Neural cell (in vitro differentiated cells): Measurements from ENCODE around the gene KCTD10. TPM values are rescaled to one million over a fixed set of nuclear protein-coding genes. Genes with fewer than 3 reads are reported as not detected.

Experiments
- H2AFZ ChIP-seq: fragments of 200-600, 300-800 bp; sonication (generic), shearing (Covaris generic); 2 replicates; pipeline ENCODE4 v1.6.0; 2014; ENCODE audit warnings: low read depth, mild to moderate bottlenecking, antibody characterized with exemption, low read length, moderate library complexity
- H3F3A ChIP-seq: fragments of 200-600 bp; shearing (Covaris generic); 2 replicates; pipeline ENCODE4 v1.6.1; 2016; ENCODE audit warnings: mild to moderate bottlenecking, moderate library complexity, mixed read lengths, antibody characterized with exemption, low read length; ENCODE audit not compliant: insufficient read depth, poor library complexity, severe bottlenecking
- H3K27ac ChIP-seq: fragments of 200-600, 300-800 bp; sonication (generic), shearing (Covaris generic); 2 replicates; pipeline ENCODE4 v1.5.1; 2014; ENCODE audit warnings: mild to moderate bottlenecking, low read length, moderate library complexity
- H3K27me3 ChIP-seq: fragments of 300-800, 200-600 bp; sonication (generic), shearing (Covaris generic); 2 replicates; pipeline ENCODE4 v1.6.0; 2014; ENCODE audit warnings: mild to moderate bottlenecking, low read depth, low read length, moderate library complexity; ENCODE audit not compliant: insufficient read depth
- H3K36me3 ChIP-seq: fragments of 300-800, 200-600 bp; sonication (generic), shearing (Covaris generic); 2 replicates; pipeline ENCODE4 v1.5.1; 2014; ENCODE audit warnings: mild to moderate bottlenecking, antibody characterized with exemption, low read length, moderate library complexity; ENCODE audit not compliant: insufficient read depth
- H3K4me2 ChIP-seq: fragments of 300-800, 200-600 bp; sonication (generic), shearing (Covaris generic); 2 replicates; pipeline ENCODE4 v1.6.0; 2014; ENCODE audit warnings: mild to moderate bottlenecking, low read length
- H3K4me3 ChIP-seq: fragments of 300-800, 200-600 bp; sonication (generic), shearing (Covaris generic); 2 replicates; pipeline ENCODE4 v1.5.1; 2014; ENCODE audit warnings: mild to moderate bottlenecking, low read length, moderate library complexity
- H3K79me2 ChIP-seq: fragments of 200-600 bp; shearing (Covaris generic); replicated peaks from 2 replicates; pipeline ENCODE4 v1.6.0; 2014; ENCODE audit warnings: mild to moderate bottlenecking, low read length, moderate library complexity; ENCODE audit not compliant: insufficient read depth
- H3K9ac ChIP-seq: fragments of 300-800, 200-600 bp; sonication (generic), shearing (Covaris generic); 2 replicates; pipeline ENCODE4 v1.6.1; 2016; ENCODE audit warnings: mild to moderate bottlenecking, low read length, mixed read lengths
- H3K9me2 ChIP-seq: fragments of 200-600 bp; shearing (Covaris generic); 2 replicates; pipeline ENCODE4 v1.6.1; 2016; ENCODE audit warnings: mild to moderate bottlenecking, low read length, mixed read lengths; ENCODE audit not compliant: insufficient read depth
- H3K9me3 ChIP-seq: fragments of 200-600, 300-800 bp; sonication (generic), shearing (Covaris generic); 2 replicates; pipeline ENCODE4 v1.6.1; 2016; ENCODE audit warnings: mild to moderate bottlenecking, mixed run types, low read length, moderate library complexity, mixed read lengths
- H4K20me1 ChIP-seq: fragments of 200-600 bp; shearing (Covaris generic); 2 replicates; pipeline ENCODE4 v1.6.1; 2016; ENCODE audit warnings: mild to moderate bottlenecking, mixed run types; ENCODE audit not compliant: insufficient read depth
- EP300 ChIP-seq: fragments of 450-650 bp; conservative IDR thresholded peaks from 2 replicates; pipeline ENCODE4 v1.6.1; 2014; ENCODE audit warnings: antibody characterized with exemption, mild to moderate bottlenecking, moderate library complexity; ENCODE audit not compliant: poor library complexity, severe bottlenecking
- EZH2 ChIP-seq: fragments of 200-600, 300-800 bp; shearing (Covaris generic), sonication (generic); IDR thresholded peaks from 2 replicates; pipeline ENCODE4 v1.6.1; 2014; ENCODE audit warnings: antibody characterized with exemption, low read length, borderline replicate concordance, mild to moderate bottlenecking; ENCODE audit not compliant: insufficient read depth, poor library complexity, severe bottlenecking
- MXI1 ChIP-seq: fragments of 450-650 bp; conservative IDR thresholded peaks from 2 replicates; pipeline ENCODE4 v1.6.1; 2014; ENCODE audit warnings: antibody characterized with exemption, mild to moderate bottlenecking; ENCODE audit not compliant: poor library complexity, severe bottlenecking
- POLR2AphosphoS5 ChIP-seq: IDR thresholded peaks from 2 replicates; pipeline ENCODE4 v1.6.1; 2012
- RAD21 ChIP-seq: fragments of 450-650 bp; conservative IDR thresholded peaks from 2 replicates; pipeline ENCODE4 v1.6.1; 2014; ENCODE audit warnings: antibody characterized with exemption, mild to moderate bottlenecking, moderate library complexity
- SMC3 ChIP-seq: fragments of 450-650 bp; conservative IDR thresholded peaks from 2 replicates; pipeline ENCODE4 v1.6.1; 2014; ENCODE audit warnings: antibody characterized with exemption, mild to moderate bottlenecking, moderate library complexity; ENCODE audit not compliant: poor library complexity
- TAF1 ChIP-seq: IDR thresholded peaks from 2 replicates; pipeline ENCODE4 v1.6.1; 2012; ENCODE audit warnings: low read depth
- polyA plus RNA-seq: library from polyadenylated mRNA; depleted of rRNA; stranded (reverse); fragments of >200 nt; gene quantifications from 2 replicates; pipeline ENCODE4 v1.2.3, GENCODE V29; 2014
- TF ChIP-seq, protein P1 (sequence below): IDR thresholded peaks from 2 replicates; pipeline ENCODE4 v1.6.1; 2012; ENCODE audit warnings: borderline replicate concordance
- TF ChIP-seq, protein P2 (sequence below): fragments of 450-650 bp; IDR thresholded peaks from 2 replicates; pipeline ENCODE4 v1.5.1; 2014; ENCODE audit warnings: antibody characterized with exemption, mild to moderate bottlenecking, moderate library complexity; ENCODE audit not compliant: poor library complexity, severe bottlenecking

Gene KCTD10
- polyA plus RNA-seq, 1 donor from 2014 or later = 69.4 TPM

DNA sequence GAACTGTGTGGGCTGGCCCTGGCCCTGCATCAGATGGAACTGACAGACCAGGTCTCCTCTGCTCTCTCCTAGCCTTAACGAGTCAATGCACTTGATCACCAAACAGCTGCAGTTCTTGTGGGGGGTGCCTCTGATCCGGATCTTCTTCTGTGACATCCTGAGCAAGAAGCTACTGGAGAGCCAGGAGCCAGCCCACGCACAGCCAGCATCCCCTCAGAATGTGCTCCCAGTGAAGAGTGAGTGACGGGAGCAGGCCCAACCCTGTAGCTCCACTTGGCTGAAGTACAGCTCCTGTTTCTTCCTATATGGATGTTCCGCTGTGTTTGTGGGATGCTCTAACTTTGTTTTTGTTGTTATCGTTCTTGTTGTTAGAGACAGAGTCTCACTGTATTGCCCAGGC lies 24.2 kb upstream of the KCTD10 start:
- no peak overlapping the region for H3K27ac ChIP-seq
- no peaks in the 10 kb centered on the region for H3K79me2 ChIP-seq
- H3K27me3 ChIP-seq = no peaks in the 10 kb centered on the region
- H3K36me3 ChIP-seq = no peaks in the 10 kb centered on the region
- H3K4me2 ChIP-seq = no peak overlapping the region
- no peak overlapping the region for H3K4me3 ChIP-seq
- H3K9me3 ChIP-seq = no peaks in the 10 kb centered on the region
- H3K9me2 ChIP-seq = no peaks in the 10 kb centered on the region
- no peak overlapping the region for H2AFZ ChIP-seq
- no peaks in the 10 kb centered on the region for H4K20me1 ChIP-seq
- TF ChIP-seq EP300 = no peak
- TF ChIP-seq RAD21 = no peak
- no peak for TF ChIP-seq MXI1
- TF ChIP-seq EZH2 = no peak
- TF ChIP-seq SMC3 = no peak
- no peak for TF ChIP-seq TAF1
- no peak for TF ChIP-seq POLR2AphosphoS5
- TF ChIP-seq, protein P1, sequence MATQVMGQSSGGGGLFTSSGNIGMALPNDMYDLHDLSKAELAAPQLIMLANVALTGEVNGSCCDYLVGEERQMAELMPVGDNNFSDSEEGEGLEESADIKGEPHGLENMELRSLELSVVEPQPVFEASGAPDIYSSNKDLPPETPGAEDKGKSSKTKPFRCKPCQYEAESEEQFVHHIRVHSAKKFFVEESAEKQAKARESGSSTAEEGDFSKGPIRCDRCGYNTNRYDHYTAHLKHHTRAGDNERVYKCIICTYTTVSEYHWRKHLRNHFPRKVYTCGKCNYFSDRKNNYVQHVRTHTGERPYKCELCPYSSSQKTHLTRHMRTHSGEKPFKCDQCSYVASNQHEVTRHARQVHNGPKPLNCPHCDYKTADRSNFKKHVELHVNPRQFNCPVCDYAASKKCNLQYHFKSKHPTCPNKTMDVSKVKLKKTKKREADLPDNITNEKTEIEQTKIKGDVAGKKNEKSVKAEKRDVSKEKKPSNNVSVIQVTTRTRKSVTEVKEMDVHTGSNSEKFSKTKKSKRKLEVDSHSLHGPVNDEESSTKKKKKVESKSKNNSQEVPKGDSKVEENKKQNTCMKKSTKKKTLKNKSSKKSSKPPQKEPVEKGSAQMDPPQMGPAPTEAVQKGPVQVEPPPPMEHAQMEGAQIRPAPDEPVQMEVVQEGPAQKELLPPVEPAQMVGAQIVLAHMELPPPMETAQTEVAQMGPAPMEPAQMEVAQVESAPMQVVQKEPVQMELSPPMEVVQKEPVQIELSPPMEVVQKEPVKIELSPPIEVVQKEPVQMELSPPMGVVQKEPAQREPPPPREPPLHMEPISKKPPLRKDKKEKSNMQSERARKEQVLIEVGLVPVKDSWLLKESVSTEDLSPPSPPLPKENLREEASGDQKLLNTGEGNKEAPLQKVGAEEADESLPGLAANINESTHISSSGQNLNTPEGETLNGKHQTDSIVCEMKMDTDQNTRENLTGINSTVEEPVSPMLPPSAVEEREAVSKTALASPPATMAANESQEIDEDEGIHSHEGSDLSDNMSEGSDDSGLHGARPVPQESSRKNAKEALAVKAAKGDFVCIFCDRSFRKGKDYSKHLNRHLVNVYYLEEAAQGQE = no peak
- TF ChIP-seq, protein P2, sequence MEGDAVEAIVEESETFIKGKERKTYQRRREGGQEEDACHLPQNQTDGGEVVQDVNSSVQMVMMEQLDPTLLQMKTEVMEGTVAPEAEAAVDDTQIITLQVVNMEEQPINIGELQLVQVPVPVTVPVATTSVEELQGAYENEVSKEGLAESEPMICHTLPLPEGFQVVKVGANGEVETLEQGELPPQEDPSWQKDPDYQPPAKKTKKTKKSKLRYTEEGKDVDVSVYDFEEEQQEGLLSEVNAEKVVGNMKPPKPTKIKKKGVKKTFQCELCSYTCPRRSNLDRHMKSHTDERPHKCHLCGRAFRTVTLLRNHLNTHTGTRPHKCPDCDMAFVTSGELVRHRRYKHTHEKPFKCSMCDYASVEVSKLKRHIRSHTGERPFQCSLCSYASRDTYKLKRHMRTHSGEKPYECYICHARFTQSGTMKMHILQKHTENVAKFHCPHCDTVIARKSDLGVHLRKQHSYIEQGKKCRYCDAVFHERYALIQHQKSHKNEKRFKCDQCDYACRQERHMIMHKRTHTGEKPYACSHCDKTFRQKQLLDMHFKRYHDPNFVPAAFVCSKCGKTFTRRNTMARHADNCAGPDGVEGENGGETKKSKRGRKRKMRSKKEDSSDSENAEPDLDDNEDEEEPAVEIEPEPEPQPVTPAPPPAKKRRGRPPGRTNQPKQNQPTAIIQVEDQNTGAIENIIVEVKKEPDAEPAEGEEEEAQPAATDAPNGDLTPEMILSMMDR = no peak
- no peaks in the 10 kb centered on the region for H3F3A ChIP-seq
- no peak overlapping the region for H3K9ac ChIP-seq

DNA sequence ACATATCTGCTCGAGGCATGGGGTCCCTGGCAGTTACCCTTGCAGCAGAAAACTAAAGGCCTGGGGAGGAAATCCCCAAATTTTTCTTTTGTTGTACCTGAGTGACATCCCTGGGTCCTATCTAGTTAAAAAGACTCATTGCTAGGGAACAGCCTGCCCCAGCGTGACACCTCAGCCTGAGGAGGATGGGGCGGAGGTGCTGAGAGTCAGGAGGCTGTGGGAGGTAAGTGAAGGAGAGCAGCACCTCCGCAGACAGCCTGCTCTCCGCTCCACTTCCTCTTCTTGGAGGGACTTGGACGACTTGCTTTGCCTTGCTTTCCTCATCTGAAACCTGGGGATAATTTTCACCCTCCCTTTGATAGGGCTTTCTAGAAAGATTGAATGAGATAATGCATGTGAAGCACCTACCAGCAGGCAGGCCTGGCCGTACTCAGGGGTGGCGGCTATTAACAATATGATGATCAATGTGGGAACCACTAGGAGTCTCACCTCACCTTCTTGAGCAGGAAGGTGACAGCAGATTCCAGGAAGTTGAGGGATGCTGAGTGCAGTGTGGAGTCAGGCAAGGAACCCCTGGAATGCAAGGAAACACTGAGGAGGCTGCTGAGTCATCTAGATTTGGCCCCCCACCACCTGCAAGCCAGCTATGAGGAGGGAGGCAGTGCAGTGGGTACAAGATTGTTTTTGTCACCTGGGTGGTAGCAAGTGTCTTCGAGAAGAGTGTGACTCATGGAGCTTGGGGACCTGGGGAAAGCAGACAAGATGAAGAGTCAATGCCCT lies 23.5 kb upstream of the KCTD10 start:
- no peaks in the 10 kb centered on the region for H3K27me3 ChIP-seq
- H3K9me3 ChIP-seq = no peaks in the 10 kb centered on the region
- no peaks in the 10 kb centered on the region for H4K20me1 ChIP-seq
- H3F3A ChIP-seq = no peaks in the 10 kb centered on the region
- no peaks in the 10 kb centered on the region for H3K79me2 ChIP-seq
- no peak overlapping the region for H3K4me2 ChIP-seq
- H3K9ac ChIP-seq = no peak overlapping the region
- no peaks in the 10 kb centered on the region for H3K36me3 ChIP-seq
- no peak overlapping the region for H3K27ac ChIP-seq
- no peaks in the 10 kb centered on the region for H3K9me2 ChIP-seq
- no peak overlapping the region for H3K4me3 ChIP-seq
- TF ChIP-seq, protein P2 = no peak
- no peak overlapping the region for H2AFZ ChIP-seq
